ENCODE data around the gene GRM8. TPM values are rescaled to one million over a fixed set of nuclear protein-coding genes. Genes with fewer than 3 reads are reported as not detected.

The GRM8 gene
- total and polyA plus RNA-seq, 10 of the 15 experiments (the other 5 are each of a cell fraction or from before 2014, with no cell fraction given) = 0.33 to 7.1 (median 0.45) TPM; not detected in 2

GRCh38 chr7:126803990-126804389, 448.8 kb downstream of the GRM8 start:
- no peaks in the 10 kb centered on the region for H3K27me3 ChIP-seq (replicated peaks in 1 of 2; ENCODE audit: control insufficient read depth in 2 of 2, insufficient read depth in 2 of 2, low read length in 1 of 2)
- no peak for TF ChIP-seq KAT2A (conservative IDR thresholded peaks at IDR 0.05; ENCODE audit: control insufficient read depth, low read depth, low read length)
- TF ChIP-seq ZNF217 (IDR thresholded peaks at IDR 0.05) = no peak
- no peak for TF ChIP-seq NBN (IDR thresholded peaks at IDR 0.05)
- no peak for TF ChIP-seq CHD2 (IDR thresholded peaks at IDR 0.05; ENCODE audit: borderline replicate concordance, low read depth, low read length)
- no peak for TF ChIP-seq LARP7 (IDR thresholded peaks at IDR 0.05)
- TF ChIP-seq MXI1 (IDR thresholded peaks at IDR 0.05; ENCODE audit: low read depth, low read length) = no peak
- no peak for TF ChIP-seq USF2 (IDR thresholded peaks at IDR 0.05; ENCODE audit: borderline replicate concordance, low read depth, low read length)
- TF ChIP-seq TCF7 (IDR thresholded peaks at IDR 0.05; ENCODE audit: borderline replicate concordance) = no peak
- no peak for TF ChIP-seq ATF7 (IDR thresholded peaks at IDR 0.05; ENCODE audit: low read depth)
- no peak for TF ChIP-seq CBX5 (IDR thresholded peaks at IDR 0.05; ENCODE audit: low read depth)
- no peak for TF ChIP-seq POLR2AphosphoS5 (IDR thresholded peaks at IDR 0.05; ENCODE audit: low read length)
- TF ChIP-seq WRNIP1 (IDR thresholded peaks at IDR 0.05; ENCODE audit: borderline replicate concordance, low read depth, low read length) = no peak
- no peak for TF ChIP-seq ZBTB40 (IDR thresholded peaks at IDR 0.05; ENCODE audit: borderline replicate concordance)
- peak; percentile 68 for FAIRE-seq
- H3K4me2 ChIP-seq (ENCODE audit: control insufficient read depth, insufficient read depth) = no peak overlapping the region
- H3K9me3 ChIP-seq (replicated peaks; ENCODE audit: control insufficient read depth, insufficient read depth, low read length) = no peaks in the 10 kb centered on the region
- no peak overlapping the region for H3K4me3 ChIP-seq
- ATAC-seq = no peak
- H3K36me3 ChIP-seq (ENCODE audit: control insufficient read depth in 2 of 2, insufficient read depth in 2 of 2, low read length in 1 of 2) = no peaks in the 10 kb centered on the region
- H3K4me1 ChIP-seq (ENCODE audit: control insufficient read depth, insufficient read depth, low read length) = no peaks in the 10 kb centered on the region
- no peaks in the 10 kb centered on the region for H4K20me1 ChIP-seq (ENCODE audit: control insufficient read depth, insufficient read depth)
- no peak overlapping the region for H3K9ac ChIP-seq (ENCODE audit: control insufficient read depth, insufficient read depth, low read length)
- ChIA-PET CTCF (interaction anchor here (0.7 to 6.3 kb wide), 24 partner anchors 9 to 644 kb away, joined by 3 to 60 read pairs (median 4); no protein-coding TSS in a partner anchor), SMC1A (ENCODE audit: uncharacterized antibody, unreplicated experiment) (interaction anchor here (0.6 to 3.9 kb wide), 16 partner anchors 10 to 765 kb away, joined by 3 to 36 read pairs (median 4); no protein-coding TSS in a partner anchor), RAD21 (ENCODE audit: unreplicated experiment) (interaction anchor here (0.9 to 3.5 kb wide), 7 partner anchors 59 to 449 kb away, joined by 3 to 19 read pairs (median 3); partner anchors contain the start of gene GRM8), POLR2A (no interaction called here)
- no peak overlapping the region for H2AFZ ChIP-seq (ENCODE audit: control insufficient read depth, low read depth, low read length)
- in situ Hi-C loops (cut with MboI) (loop anchor here (5.0 kb wide), 1 partner anchor 98 kb away; no protein-coding TSS in a partner anchor), intact Hi-C loops (cut with micrococcal nuclease; ENCODE audit: unreplicated experiment) (loop anchor here (1.0 to 10.0 kb wide), 8 partner anchors 96 to 643 kb away; no protein-coding TSS in a partner anchor)
- no peak for DNase-seq (ENCODE audit: low read depth, low spot score)
- H3K79me2 ChIP-seq (ENCODE audit: control insufficient read depth, insufficient read depth, low read length) = no peaks in the 10 kb centered on the region
- no peak overlapping the region for H3K27ac ChIP-seq (ENCODE audit: control insufficient read depth, insufficient read depth)
- no TSS peak for BruUV-seq (replicated peaks)
- WGBS (ENCODE audit: insufficient coverage, insufficient replicate concordance, low lambda C conversion rate, missing lambda C conversion rate) = 71% methylated on average over 2 of the region's 2 CpGs

Data from GM12878 (cell line).